Osteoblast (primary cell): Measurements from ENCODE around the gene ZC3H13. TPM values are rescaled to one million over a fixed set of nuclear protein-coding genes. Genes with fewer than 3 reads are reported as not detected.

Experiments
- DNase-seq: peaks from one replicate; pipeline ENCODE4 v3.0.0; 2011; ENCODE audit warnings: low spot score, mixed read lengths; ENCODE audit not compliant: insufficient read length; ENCODE audit errors: missing footprints
- H2AFZ ChIP-seq: 2 replicates; pipeline ENCODE4 v1.6.0; 2011; ENCODE audit warnings: mild to moderate bottlenecking, low read length
- H3K27ac ChIP-seq: 2 replicates; pipeline ENCODE4 v1.5.1; 2011; ENCODE audit warnings: mild to moderate bottlenecking, low read depth, low read length, moderate library complexity
- H3K27me3 ChIP-seq: 2 replicates; pipeline ENCODE4 v1.6.0; 2012; ENCODE audit warnings: mild to moderate bottlenecking, control low read depth, inconsistent platforms, low read length, moderate library complexity; ENCODE audit not compliant: insufficient read depth
- H3K36me3 ChIP-seq: 2 replicates; pipeline ENCODE4 v1.5.1; 2011; ENCODE audit warnings: mild to moderate bottlenecking, low read length, control low read depth, moderate library complexity; ENCODE audit not compliant: insufficient read depth
- H3K4me1 ChIP-seq: 2 replicates; pipeline ENCODE4 v1.5.1; 2011; ENCODE audit warnings: mild to moderate bottlenecking, low read length, control low read depth, moderate library complexity; ENCODE audit not compliant: insufficient read depth
- H3K4me2 ChIP-seq: 2 replicates; pipeline ENCODE4 v1.6.0; 2011; ENCODE audit warnings: mild to moderate bottlenecking, low read length; ENCODE audit not compliant: insufficient read depth
- H3K4me3 ChIP-seq: fragments of 200-600 bp; sonication (generic); 3 replicates; pipeline ENCODE4 v1.5.1; 2012; ENCODE audit warnings: mild to moderate bottlenecking, low read length, inconsistent platforms; ENCODE audit not compliant: insufficient read depth
- H3K79me2 ChIP-seq: 2 replicates; pipeline ENCODE4 v1.6.0; 2012; ENCODE audit warnings: mild to moderate bottlenecking, low read length, control low read depth, inconsistent platforms; ENCODE audit not compliant: insufficient read depth
- H3K9me3 ChIP-seq: 2 replicates; pipeline ENCODE4 v1.5.1; 2011; ENCODE audit warnings: low read depth, low read length, control low read depth
- H4K20me1 ChIP-seq: 2 replicates; pipeline ENCODE4 v1.6.0; 2012; ENCODE audit warnings: mild to moderate bottlenecking, low read length, control low read depth; ENCODE audit not compliant: insufficient read depth
- total RNA-seq: library from RNA; depleted of rRNA; stranded (reverse); fragments of >200 nt; gene quantifications from 2 replicates; pipeline ENCODE4 v1.2.3, GENCODE V29; 2012
- TF ChIP-seq, protein P1 (sequence below): IDR thresholded peaks from 2 replicates; pipeline ENCODE4 v1.5.1; 2011; ENCODE audit warnings: mild to moderate bottlenecking, low read depth, low read length, moderate library complexity; ENCODE audit errors: extremely low read depth

ZC3H13 gene, protein sequence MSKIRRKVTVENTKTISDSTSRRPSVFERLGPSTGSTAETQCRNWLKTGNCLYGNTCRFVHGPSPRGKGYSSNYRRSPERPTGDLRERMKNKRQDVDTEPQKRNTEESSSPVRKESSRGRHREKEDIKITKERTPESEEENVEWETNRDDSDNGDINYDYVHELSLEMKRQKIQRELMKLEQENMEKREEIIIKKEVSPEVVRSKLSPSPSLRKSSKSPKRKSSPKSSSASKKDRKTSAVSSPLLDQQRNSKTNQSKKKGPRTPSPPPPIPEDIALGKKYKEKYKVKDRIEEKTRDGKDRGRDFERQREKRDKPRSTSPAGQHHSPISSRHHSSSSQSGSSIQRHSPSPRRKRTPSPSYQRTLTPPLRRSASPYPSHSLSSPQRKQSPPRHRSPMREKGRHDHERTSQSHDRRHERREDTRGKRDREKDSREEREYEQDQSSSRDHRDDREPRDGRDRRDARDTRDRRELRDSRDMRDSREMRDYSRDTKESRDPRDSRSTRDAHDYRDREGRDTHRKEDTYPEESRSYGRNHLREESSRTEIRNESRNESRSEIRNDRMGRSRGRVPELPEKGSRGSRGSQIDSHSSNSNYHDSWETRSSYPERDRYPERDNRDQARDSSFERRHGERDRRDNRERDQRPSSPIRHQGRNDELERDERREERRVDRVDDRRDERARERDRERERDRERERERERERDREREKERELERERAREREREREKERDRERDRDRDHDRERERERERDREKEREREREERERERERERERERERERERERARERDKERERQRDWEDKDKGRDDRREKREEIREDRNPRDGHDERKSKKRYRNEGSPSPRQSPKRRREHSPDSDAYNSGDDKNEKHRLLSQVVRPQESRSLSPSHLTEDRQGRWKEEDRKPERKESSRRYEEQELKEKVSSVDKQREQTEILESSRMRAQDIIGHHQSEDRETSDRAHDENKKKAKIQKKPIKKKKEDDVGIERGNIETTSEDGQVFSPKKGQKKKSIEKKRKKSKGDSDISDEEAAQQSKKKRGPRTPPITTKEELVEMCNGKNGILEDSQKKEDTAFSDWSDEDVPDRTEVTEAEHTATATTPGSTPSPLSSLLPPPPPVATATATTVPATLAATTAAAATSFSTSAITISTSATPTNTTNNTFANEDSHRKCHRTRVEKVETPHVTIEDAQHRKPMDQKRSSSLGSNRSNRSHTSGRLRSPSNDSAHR (N-terminal part only)
- total RNA-seq = 19.5 and 22.1 TPM in 2 replicates

DNA sequence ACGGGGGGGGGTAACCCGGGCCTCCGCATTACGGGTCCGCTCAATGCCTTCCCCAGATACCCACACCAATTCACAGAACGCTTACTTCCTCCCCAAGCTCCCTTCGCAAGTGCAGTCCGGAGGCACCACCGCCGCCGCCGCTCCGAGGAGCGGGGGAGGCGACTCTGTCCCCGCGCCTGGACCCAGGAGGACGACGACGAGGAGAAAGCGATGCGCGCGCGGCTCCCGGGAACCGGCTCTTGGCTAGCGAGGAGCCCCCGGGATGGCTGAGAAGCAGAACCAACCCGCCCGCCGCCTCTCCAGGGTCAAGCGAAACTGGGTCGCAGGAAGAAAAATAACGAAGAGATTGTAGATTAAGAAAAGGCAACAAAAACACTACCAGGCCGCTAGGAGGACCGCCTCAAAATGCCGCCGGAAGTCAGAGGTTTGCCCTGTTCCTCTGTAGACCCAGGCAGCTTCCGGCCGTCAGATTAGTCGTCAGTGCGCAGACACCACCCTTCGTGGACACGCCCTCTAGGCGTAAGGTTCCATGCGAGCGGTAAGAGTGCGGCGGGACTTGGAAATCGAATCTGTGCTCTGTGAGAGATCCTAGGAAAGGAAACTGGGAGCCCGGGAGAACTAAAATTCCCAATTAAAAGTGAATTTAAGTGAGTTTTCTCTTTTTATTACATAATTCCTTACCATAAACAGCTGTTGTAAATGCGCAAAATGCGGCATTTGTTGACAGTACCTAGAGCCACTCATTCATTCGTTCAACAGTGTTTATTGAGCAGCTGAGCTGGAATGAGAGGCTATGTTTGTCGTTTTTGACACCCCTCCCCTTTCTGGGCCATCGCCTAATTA lies at the start of gene ZC3H13:
Gene ZC3H13 (minus strand): TSS at position 428 of the 843 bp plus-strand sequence. CDS start 7,239 bp downstream, outside the sequence.
- TF ChIP-seq, protein P1, sequence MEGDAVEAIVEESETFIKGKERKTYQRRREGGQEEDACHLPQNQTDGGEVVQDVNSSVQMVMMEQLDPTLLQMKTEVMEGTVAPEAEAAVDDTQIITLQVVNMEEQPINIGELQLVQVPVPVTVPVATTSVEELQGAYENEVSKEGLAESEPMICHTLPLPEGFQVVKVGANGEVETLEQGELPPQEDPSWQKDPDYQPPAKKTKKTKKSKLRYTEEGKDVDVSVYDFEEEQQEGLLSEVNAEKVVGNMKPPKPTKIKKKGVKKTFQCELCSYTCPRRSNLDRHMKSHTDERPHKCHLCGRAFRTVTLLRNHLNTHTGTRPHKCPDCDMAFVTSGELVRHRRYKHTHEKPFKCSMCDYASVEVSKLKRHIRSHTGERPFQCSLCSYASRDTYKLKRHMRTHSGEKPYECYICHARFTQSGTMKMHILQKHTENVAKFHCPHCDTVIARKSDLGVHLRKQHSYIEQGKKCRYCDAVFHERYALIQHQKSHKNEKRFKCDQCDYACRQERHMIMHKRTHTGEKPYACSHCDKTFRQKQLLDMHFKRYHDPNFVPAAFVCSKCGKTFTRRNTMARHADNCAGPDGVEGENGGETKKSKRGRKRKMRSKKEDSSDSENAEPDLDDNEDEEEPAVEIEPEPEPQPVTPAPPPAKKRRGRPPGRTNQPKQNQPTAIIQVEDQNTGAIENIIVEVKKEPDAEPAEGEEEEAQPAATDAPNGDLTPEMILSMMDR = peak; percentile 35
- H3K9me3 ChIP-seq = no peaks in the 10 kb centered on the region
- H3K4me1 ChIP-seq = peaks cover 23% of the 10 kb centered on the region
- H3K27me3 ChIP-seq = no peaks in the 10 kb centered on the region
- peak within 1 kb of the TSS; percentile 94 for H3K4me3 ChIP-seq
- peak; percentile 91 for DNase-seq
- peak within 1 kb of the TSS; percentile 99 for H2AFZ ChIP-seq
- H3K36me3 ChIP-seq = no peaks in the 10 kb centered on the region
- peak within 1 kb of the TSS; percentile 88 for H3K27ac ChIP-seq
- H3K79me2 ChIP-seq = peaks cover 48% of the 10 kb centered on the region
- peaks cover 9% of the 10 kb centered on the region for H4K20me1 ChIP-seq
- H3K4me2 ChIP-seq = peak within 1 kb of the TSS; percentile 98

DNA sequence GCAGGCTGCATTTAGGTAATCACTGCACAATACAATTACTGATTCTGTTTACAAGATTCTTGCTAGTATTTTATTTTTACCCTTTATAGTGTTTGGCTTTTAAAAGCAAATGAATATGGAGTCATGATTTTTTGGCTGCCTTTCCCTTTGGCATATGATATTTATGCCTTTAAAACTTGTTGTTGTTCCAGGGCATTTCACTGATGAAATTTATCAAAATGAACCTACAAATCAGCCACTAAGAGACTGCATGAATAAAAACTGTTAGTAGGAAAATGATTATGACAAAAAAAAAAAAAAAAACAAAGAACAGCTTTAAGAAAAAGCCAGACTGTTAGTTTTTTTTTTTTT lies 49.7 kb upstream of the ZC3H13 start:
- Histone ChIP-seq H3K27ac (no peak overlapping the region), H2AFZ (no peak overlapping the region)
- TF ChIP-seq, protein P1 = no peak

DNA sequence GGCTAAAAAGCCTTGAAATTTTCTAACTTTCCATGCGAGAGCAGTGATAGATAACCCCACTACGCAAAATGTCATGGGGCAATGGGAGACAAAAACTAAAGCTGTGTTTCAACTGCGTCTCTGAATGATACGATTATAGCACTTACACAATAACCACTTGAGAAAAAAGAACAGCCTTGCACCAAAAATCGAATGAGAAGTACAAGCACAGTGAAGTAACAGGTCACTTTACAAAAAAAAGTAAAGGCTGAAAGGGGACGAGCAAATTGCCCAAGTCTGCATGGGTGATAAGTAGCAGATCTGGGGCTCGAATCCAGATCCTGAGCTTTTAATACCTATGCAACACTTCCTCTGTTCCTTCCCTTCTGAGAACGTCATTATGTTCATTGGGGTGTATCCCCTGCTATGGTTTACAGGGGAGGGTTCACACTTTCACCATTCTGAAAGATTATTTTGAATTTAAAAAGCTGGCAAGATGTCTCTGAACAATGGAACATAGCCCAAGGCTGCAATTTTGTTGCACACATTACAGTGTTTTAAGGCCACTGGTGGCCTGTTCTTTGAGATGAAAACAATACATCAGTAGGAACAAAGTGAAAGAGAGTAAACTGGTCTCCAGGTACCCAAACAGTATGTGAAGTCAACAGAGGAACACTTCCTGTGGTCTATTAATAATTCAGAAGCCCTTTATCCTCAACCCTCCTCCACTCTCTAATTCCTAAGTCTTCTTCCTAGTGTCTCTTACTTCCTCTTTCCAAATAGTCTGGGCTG lies 49.1 kb upstream of the ZC3H13 start:
- Histone ChIP-seq H3K4me2 (no peak overlapping the region), H3K4me3 (no peak overlapping the region), H2AFZ (no peak overlapping the region), H3K4me1 (no peaks in the 10 kb centered on the region), H3K79me2 (no peaks in the 10 kb centered on the region), H3K9me3 (no peaks in the 10 kb centered on the region), H3K27ac (no peak overlapping the region), H3K27me3 (no peaks in the 10 kb centered on the region), H3K36me3 (no peaks in the 10 kb centered on the region), H4K20me1 (no peaks in the 10 kb centered on the region)
- DNase-seq = no peak
- TF ChIP-seq, protein P1 = no peak

More for the DNA sequence above, 49.7 kb upstream of the ZC3H13 start:
- Histone ChIP-seq H4K20me1 (no peaks in the 10 kb centered on the region), H3K79me2 (no peaks in the 10 kb centered on the region), H3K4me1 (no peaks in the 10 kb centered on the region), H3K4me3 (no peak overlapping the region), H3K4me2 (no peak overlapping the region), H3K36me3 (no peaks in the 10 kb centered on the region), H3K27me3 (no peaks in the 10 kb centered on the region), H3K9me3 (no peaks in the 10 kb centered on the region)
- DNase-seq = no peak
